ENCODE results near the gene FOSL1.

DNA sequence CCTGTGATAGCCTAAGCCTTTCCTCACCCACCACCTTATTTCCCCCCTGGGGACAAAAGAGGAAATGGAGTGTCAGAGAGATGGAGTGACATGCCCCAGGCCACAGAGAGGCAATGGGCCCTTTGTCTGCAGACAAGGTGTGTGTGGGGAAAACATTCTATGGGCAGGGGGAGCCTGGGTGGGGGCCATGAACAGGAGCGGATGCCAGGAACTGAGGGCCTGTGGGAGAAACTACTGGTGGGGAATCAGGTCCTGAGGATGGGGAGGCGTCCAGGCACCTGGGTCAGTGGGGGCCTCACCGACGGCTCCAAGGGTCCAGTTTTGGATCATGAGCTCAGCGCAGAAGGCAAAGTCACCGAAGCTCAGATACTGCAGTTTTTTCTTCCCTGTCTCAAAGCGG is 15.0 kb downstream of the FOSL1 start:
- TF ChIP-seq POLR2A (IDR thresholded peaks at IDR 0.05; ENCODE audit: low read depth, low read length), result no peak
- no peak for TF ChIP-seq POLR2AphosphoS5 (IDR thresholded peaks at IDR 0.05; ENCODE audit: low read depth, low read length)
